Pancreas (tissue), 10 donors: Measurements from ENCODE around the gene MXI1. TPM values are rescaled to one million over a fixed set of nuclear protein-coding genes. Genes with fewer than 3 reads are reported as not detected.

Experiments
- ATAC-seq, 4 donors: fragments of 200-7000 bp; cut with Tn5 transposase; one replicate each; pipeline versions ENCODE4 v1.8.0 to v1.9.1; 2020; ENCODE audit warnings: mild to moderate bottlenecking in 4 of 4, moderate library complexity in 4 of 4
- DNase-seq, 6 donors: peaks; one replicate each; pipeline ENCODE4 v3.0.0-alpha.2; 2020
- FAIRE-seq: peaks from 2 replicates; lab custom pipeline; 2012; peaks lifted over from hg19 to GRCh38; lab: Jason Lieb, UNC
- H3K27ac ChIP-seq, 4 donors: fragments of 200-600 bp; sonication (generic); 1 replicate in 3 of 4; 2 replicates in 1 of 4; pipeline versions ENCODE4 v1.5.0 to v1.8.0; 2020
- H3K27me3 ChIP-seq, 4 donors: fragments of 200-600 bp; one replicate each; pipeline ENCODE4 v1.8.0; 2021
- H3K36me3 ChIP-seq, 3 donors: fragments of 200-600 bp; sonication (generic) in 1 of 3; one replicate each; pipeline versions ENCODE4 v1.5.0 to v1.8.0; 2020 to 2021
- H3K4me1 ChIP-seq, 3 donors: fragments of 200-600 bp; one replicate each; pipeline ENCODE4 v1.8.0; 2021
- H3K4me3 ChIP-seq, 4 donors: fragments of 200-600 bp; sonication (generic) in 2 of 4; one replicate each; pipeline versions ENCODE4 v1.5.0 to v1.8.0; 2020 to 2021
- H3K9me3 ChIP-seq, 4 donors: fragments of 200-600 bp; one replicate each; pipeline ENCODE4 v1.8.0; 2021
- WGBS, 2 donors: extraction: QIAGEN DNeasy Blood & Tissue Kit; methylation state at CpG; one replicate each; pipeline ENCODE4 v1.1.7; 2013; 5-methylcytosine and 5-hydroxymethylcytosine counted together
- intact Hi-C, 3 donors: fragments of 100-400 bp; cut with DNase I; formaldehyde crosslinking; loops; one replicate each; pipeline versions ENCODE4 v1.11.1 to v1.14.2; 2022
- polyA plus RNA-seq, 2 donors: library from polyadenylated mRNA; stranded (reverse); fragments of 200-250 nt; gene quantifications; one replicate each; pipeline ENCODE4 v1.2.3, GENCODE V29; 2013
- total RNA-seq, 6 donors: library from RNA; stranded (reverse); fragmentation: NEBNext Ultra II Directional in 4 of 6; extraction: Animal tissue kit (Norgen Biotek cat#: 25700) in 4 of 6; gene quantifications; one replicate each; pipeline versions ENCODE4 v1.2.1 to v1.2.4, GENCODE V29; 2021 to 2023
- TF ChIP-seq, protein P1 (sequence below), 4 donors: fragments of 200-600 bp; sonication (generic) in 3 of 4; IDR thresholded peaks; one replicate each; pipeline versions ENCODE4 v1.5.0 to v1.8.0; 2021; ENCODE audit warnings: antibody characterized with exemption in 4 of 4
- donor health status: healthy with polysubstance abuse.
- donor health status: DM: no; HTN: no; CAD: no; lungs with moderate emphysema.
- donor health status: DM: no; HTN: no; CAD: no.
- donor health status: control.
- donor health status: control.
- donor health status: Bipolar disorder and iron deficiency.
- donor health status: DM: yes; HTN: yes; CAD: no.
- donor health status: DM: no; HTN: no; CAD: no.
- donor health status: DM: no; HTN: no; CAD: no.
- donor health status: DM: yes; HTN: yes; CAD: no.

The MXI1 gene
- total and polyA plus RNA-seq, 8 donors: 8.2 to 30.5 (median 21.5) TPM

DNA sequence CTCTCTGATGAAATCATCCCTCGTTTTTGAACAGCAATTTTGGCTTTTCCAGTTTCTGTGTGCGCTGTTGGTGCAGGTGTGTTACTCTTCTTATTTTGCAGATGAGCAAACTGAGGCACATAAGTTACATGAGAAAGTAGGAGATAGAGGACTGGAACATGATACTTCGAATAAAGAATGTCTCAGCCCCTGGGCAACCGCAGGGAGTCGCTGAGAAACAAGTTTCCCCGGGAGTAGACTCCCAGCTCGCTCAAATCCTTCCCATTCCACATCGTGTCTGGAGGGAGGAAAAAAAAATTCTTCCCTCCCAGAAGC lies 18.0 kb downstream of the MXI1 start:
- FAIRE-seq (no peak), ATAC-seq (no peak), DNase-seq (no peak)
- TF ChIP-seq, protein P1, sequence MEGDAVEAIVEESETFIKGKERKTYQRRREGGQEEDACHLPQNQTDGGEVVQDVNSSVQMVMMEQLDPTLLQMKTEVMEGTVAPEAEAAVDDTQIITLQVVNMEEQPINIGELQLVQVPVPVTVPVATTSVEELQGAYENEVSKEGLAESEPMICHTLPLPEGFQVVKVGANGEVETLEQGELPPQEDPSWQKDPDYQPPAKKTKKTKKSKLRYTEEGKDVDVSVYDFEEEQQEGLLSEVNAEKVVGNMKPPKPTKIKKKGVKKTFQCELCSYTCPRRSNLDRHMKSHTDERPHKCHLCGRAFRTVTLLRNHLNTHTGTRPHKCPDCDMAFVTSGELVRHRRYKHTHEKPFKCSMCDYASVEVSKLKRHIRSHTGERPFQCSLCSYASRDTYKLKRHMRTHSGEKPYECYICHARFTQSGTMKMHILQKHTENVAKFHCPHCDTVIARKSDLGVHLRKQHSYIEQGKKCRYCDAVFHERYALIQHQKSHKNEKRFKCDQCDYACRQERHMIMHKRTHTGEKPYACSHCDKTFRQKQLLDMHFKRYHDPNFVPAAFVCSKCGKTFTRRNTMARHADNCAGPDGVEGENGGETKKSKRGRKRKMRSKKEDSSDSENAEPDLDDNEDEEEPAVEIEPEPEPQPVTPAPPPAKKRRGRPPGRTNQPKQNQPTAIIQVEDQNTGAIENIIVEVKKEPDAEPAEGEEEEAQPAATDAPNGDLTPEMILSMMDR (IDR thresholded peaks at IDR 0.05): no peak
- Histone ChIP-seq H3K27me3 (no peaks in the 10 kb centered on the region), H3K9me3 (no peaks in the 10 kb centered on the region), H3K4me1 (peaks cover under 1 to 21% (median 11%) of the 10 kb centered on the region in 3 donors), H3K36me3 (peaks cover 0 to 5% (median 0%) of the 10 kb centered on the region in 3 donors), H3K27ac (peak overlapping the region in 2 of 4 donors; percentile 77 to 96), H3K4me3 (peak overlapping the region in 2 of 4 donors; percentile 59 to 83)
- intact Hi-C loops: loop anchor here in 1 of 3 donors (10.0 kb wide), 1 partner anchor 91 kb away; no protein-coding TSS in a partner anchor
- WGBS, 2 donors: 3 to 4% methylated on average over 8 of the region's 8 CpGs

DNA sequence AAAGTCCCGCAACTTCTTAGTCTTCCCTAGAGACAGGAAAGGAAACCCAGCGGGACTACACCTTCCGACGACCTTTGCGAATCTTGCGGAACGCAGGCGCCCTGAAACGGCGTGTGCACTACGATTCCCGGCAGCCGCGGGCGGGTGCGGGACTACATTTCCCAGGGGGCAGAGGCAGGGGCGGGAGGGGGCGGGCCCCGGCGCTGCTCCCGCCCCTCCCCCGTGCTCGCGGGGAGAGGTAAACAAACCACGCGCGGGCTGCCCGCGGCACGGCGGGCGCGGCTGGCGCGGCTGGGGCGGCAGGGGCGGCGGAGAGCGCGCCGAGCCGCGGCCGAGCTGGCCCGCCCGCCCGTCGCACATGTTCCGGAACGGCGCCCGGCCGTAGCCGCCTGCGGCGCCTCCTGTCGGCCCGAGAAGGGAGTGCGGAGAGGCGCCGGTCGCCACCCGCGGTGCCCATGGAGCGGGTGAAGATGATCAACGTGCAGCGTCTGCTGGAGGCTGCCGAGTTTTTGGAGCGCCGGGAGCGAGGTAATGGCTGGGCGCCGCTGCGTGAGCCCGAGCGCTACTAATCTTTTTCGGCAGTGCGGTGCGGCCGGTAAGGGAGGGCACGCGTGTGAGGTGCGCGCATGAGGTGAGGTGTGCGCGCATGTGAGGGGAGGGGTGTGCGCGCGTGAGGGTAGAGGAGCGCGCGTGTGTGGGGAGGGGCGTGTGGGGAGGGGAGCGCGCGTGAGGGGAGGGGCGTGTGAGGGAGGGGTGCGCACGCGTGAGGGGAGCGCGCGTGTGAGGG lies 18.5 kb downstream of the MXI1 start:
- Histone ChIP-seq H3K27me3 (no peaks in the 10 kb centered on the region), H3K9me3 (no peaks in the 10 kb centered on the region), H3K36me3 (peaks cover 0 to 5% (median 0%) of the 10 kb centered on the region in 3 donors), H3K27ac (peak overlapping the region; percentile 76 to 96 (median 78)), H3K4me3 (peak overlapping the region; percentile 59 to 83 (median 68)), H3K4me1 (peaks cover 0 to 16% (median 5%) of the 10 kb centered on the region in 3 donors)
- WGBS, 2 donors: 0 to 1% methylated on average over 77 to 103 of the region's 103 CpGs
- no peak for FAIRE-seq
- TF ChIP-seq, protein P1 (IDR thresholded peaks at IDR 0.05): peak; percentile 57 to 62 (median 60)
- peak; percentile 65 to 71 (median 68) for ATAC-seq
- DNase-seq: peak; percentile 92 to 95 (median 93)
- intact Hi-C loops: loop anchor here in 1 of 3 donors (10.0 kb wide), 1 partner anchor 91 kb away; no protein-coding TSS in a partner anchor

DNA sequence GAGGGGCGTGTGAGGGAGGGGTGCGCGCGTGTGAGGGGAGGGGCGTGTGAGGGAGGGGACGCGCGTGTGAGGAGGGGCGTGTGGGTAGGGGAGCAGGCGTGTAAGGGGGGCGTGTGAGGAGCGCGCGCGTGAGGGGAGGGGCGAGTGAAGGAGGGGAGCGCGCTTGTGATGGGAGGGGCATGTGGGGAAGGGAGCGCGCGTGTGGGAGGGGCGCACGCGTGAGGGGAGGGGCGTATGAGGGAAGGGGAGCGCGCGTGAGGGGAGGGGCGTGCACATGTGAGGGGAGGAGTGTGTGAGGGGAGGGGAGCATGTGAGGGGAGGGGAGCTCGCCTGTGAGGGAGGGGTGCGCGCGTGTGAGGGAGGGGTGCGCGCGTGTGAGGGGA lies 19.1 kb downstream of the MXI1 start:
- DNase-seq (peak; percentile 86 to 97 (median 94)), FAIRE-seq (no peak), ATAC-seq (peak; percentile 65 to 82 (median 76))
- H3K27me3 ChIP-seq: no peaks in the 10 kb centered on the region
- H3K9me3 ChIP-seq: no peaks in the 10 kb centered on the region
- peak overlapping the region in 2 of 4 donors; percentile 59 to 83 for H3K4me3 ChIP-seq
- H3K27ac ChIP-seq: peak overlapping the region; percentile 76 to 96 (median 78)
- TF ChIP-seq, protein P1 (IDR thresholded peaks at IDR 0.05): no peak
- 1 to 2% methylated on average over 15 to 30 of the region's 36 CpGs for WGBS, 2 donors
- intact Hi-C loops: loop anchor here in 1 of 3 donors (10.0 kb wide), 1 partner anchor 92 kb away; no protein-coding TSS in a partner anchor
- H3K36me3 ChIP-seq: peaks cover 0 to 5% (median 0%) of the 10 kb centered on the region in 3 donors
- peaks cover 0 to 10% (median 0%) of the 10 kb centered on the region in 3 donors for H3K4me1 ChIP-seq

DNA sequence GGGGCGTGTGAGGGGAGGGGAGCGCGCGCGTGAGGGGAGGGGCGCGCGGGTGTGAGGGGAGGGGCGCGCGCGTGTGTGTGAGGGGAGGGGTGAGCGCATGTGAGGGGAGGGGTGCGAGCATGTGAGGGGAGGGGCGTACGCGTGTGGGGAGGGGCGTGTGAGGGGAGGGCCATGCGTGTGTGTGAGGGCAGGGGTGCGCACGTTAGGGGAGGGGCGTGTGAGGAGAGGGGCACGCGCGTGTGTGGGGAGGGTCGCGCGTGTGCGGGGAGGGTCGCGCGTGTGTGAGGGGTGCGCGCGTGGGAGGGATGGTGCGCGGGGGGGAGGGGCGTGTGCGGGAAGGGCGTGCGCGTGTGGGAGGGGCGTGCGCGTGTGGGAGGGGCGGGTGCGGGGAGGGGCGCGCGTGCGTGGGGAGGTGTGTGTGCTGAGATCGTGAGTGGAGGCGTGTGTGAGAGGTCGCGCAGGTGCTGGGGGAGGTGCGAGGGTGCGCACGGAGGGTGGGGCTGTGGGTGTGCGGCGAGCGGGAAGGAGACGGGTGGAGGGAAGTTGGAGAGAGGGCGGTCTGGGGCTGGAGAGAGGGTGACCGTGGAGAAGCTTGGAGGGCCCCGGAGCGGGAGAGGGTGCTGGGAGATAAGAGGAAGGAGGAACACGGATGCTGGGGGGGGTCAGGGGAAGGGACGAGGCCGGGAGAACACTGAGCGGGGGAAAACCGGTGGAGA lies 19.7 kb downstream of the MXI1 start:
- ATAC-seq (peak; percentile 49 to 67 (median 62)), FAIRE-seq (no peak), DNase-seq (peak; percentile 79 to 89 (median 82))
- intact Hi-C loops: loop anchor here in 1 of 3 donors (10.0 kb wide), 1 partner anchor 92 kb away; no protein-coding TSS in a partner anchor
- Histone ChIP-seq H3K4me3 (peak overlapping the region; percentile 18 to 83 (median 38)), H3K27ac (peak overlapping the region in 2 of 4 donors; percentile 77 to 96), H3K9me3 (no peaks in the 10 kb centered on the region), H3K36me3 (peaks cover 0 to 5% (median 0%) of the 10 kb centered on the region in 3 donors), H3K27me3 (no peaks in the 10 kb centered on the region), H3K4me1 (peaks cover 0 to 8% (median 0%) of the 10 kb centered on the region in 3 donors)
- 1% methylated on average over 52 to 70 of the region's 71 CpGs for WGBS, 2 donors
- TF ChIP-seq, protein P1 (IDR thresholded peaks at IDR 0.05): no peak
